HepG2 (cell line): ENCODE data around the gene SGK1. TPM values are rescaled to one million over a fixed set of nuclear protein-coding genes. Genes with fewer than 3 reads are reported as not detected.

ENCODE experiments used
- IKZF4 ChIP-seq: sonication (generic); formaldehyde crosslinking; IDR thresholded peaks from 2 replicates; pipeline ENCODE4 v1.5.1; 2020; ENCODE audit warnings: borderline replicate concordance, mild to moderate bottlenecking, low read depth, missing genetic modification reagents; ENCODE audit errors: not compliant biosample characterization
- KAT8 ChIP-seq: IDR thresholded peaks from 2 replicates; pipeline ENCODE4 v1.6.1; 2016; ENCODE audit warnings: missing genetic modification reagents, missing compliant biosample characterization
- PRMT3 ChIP-seq: sonication (generic); formaldehyde crosslinking; IDR thresholded peaks from 2 replicates; pipeline ENCODE4 v1.8.1; 2022; ENCODE audit warnings: low read depth, mild to moderate bottlenecking, moderate library complexity, missing genetic modification reagents, borderline replicate concordance
- RAD51 ChIP-seq: fragments of 450-650 bp; IDR thresholded peaks from 2 replicates; pipeline ENCODE4 v1.6.1; 2016; ENCODE audit warnings: borderline replicate concordance
- SSRP1 ChIP-seq: IDR thresholded peaks from 2 replicates; pipeline ENCODE4 v1.6.1; 2016; ENCODE audit warnings: control low read depth
- ZNF503 ChIP-seq: sonication (generic); formaldehyde crosslinking; IDR thresholded peaks from 2 replicates; pipeline ENCODE4 v1.4.0; 2020; ENCODE audit warnings: missing genetic modification reagents
- ZNF775 ChIP-seq: sonication (generic); formaldehyde crosslinking; IDR thresholded peaks from 2 replicates; pipeline ENCODE4 v1.4.0; 2020; ENCODE audit warnings: missing genetic modification reagents, mild to moderate bottlenecking, moderate library complexity, borderline replicate concordance
- polyA plus RNA-seq, 8 experiments: library from polyadenylated mRNA; depleted of rRNA in 3 of 8; stranded (reverse) in 7 of 8; unstranded in 1 of 8; fragments of >200 nt; fragmentation: Illumina TruSeq in 4 of 8; extraction: Trizol in 4 of 8; gene quantifications; 2 replicates each; pipeline versions ENCODE4 v1.2.1 to v1.2.3, GENCODE V29; 2011 to 2016; ENCODE audit warnings: low read depth in 4 of 8, missing spikeins in 1 of 8, mixed read lengths in 1 of 8; ENCODE audit not compliant: insufficient read depth in 1 of 8
- total RNA-seq, 5 experiments: library from RNA; depleted of rRNA; stranded (reverse); fragments of >200 nt; fragmentation: Illumina TruSeq; extraction: Trizol; gene quantifications; 2 replicates each; pipeline ENCODE4 v1.2.3, GENCODE V29; 2016; ENCODE audit warnings: low read depth in 1 of 5
- TF ChIP-seq, protein P1 (sequence below): sonication (generic); formaldehyde crosslinking; IDR thresholded peaks from 2 replicates; pipeline ENCODE4 v1.4.0; 2020; ENCODE audit warnings: missing genetic modification reagents, borderline replicate concordance
- TF ChIP-seq, protein P2 (sequence below): sonication (generic); formaldehyde crosslinking; IDR thresholded peaks from 2 replicates; pipeline ENCODE4 v1.4.0; 2020; ENCODE audit warnings: missing genetic modification reagents
- TF ChIP-seq, protein P3 (sequence below): IDR thresholded peaks from 2 replicates; pipeline ENCODE4 v1.6.1; 2012; ENCODE audit warnings: low read length, improper control_type of control experiment

Gene SGK1
- total and polyA plus RNA-seq, 2 of the 13 experiments (the other 11 are each of a cell fraction or from before 2014, with no cell fraction given) = 56.1 to 56.2 TPM

GRCh38 chr6:134198093-134198492 lies 119.8 kb downstream of the SGK1 start (continued):
- TF ChIP-seq ZNF775 (CRISPR knock-in tag) (no peak), SSRP1 (CRISPR knock-in tag) (peak; percentile 57; the same call in 1 of the 2 replicates), IKZF4 (no peak), KAT8 (peak; percentile 86), RAD51 (no peak), PRMT3 (CRISPR knock-in tag) (0 out of 2 replicates have a peak, but pooled peaks have one; percentile 37), ZNF503 (peak; percentile 93)
- TF ChIP-seq, protein P1, sequence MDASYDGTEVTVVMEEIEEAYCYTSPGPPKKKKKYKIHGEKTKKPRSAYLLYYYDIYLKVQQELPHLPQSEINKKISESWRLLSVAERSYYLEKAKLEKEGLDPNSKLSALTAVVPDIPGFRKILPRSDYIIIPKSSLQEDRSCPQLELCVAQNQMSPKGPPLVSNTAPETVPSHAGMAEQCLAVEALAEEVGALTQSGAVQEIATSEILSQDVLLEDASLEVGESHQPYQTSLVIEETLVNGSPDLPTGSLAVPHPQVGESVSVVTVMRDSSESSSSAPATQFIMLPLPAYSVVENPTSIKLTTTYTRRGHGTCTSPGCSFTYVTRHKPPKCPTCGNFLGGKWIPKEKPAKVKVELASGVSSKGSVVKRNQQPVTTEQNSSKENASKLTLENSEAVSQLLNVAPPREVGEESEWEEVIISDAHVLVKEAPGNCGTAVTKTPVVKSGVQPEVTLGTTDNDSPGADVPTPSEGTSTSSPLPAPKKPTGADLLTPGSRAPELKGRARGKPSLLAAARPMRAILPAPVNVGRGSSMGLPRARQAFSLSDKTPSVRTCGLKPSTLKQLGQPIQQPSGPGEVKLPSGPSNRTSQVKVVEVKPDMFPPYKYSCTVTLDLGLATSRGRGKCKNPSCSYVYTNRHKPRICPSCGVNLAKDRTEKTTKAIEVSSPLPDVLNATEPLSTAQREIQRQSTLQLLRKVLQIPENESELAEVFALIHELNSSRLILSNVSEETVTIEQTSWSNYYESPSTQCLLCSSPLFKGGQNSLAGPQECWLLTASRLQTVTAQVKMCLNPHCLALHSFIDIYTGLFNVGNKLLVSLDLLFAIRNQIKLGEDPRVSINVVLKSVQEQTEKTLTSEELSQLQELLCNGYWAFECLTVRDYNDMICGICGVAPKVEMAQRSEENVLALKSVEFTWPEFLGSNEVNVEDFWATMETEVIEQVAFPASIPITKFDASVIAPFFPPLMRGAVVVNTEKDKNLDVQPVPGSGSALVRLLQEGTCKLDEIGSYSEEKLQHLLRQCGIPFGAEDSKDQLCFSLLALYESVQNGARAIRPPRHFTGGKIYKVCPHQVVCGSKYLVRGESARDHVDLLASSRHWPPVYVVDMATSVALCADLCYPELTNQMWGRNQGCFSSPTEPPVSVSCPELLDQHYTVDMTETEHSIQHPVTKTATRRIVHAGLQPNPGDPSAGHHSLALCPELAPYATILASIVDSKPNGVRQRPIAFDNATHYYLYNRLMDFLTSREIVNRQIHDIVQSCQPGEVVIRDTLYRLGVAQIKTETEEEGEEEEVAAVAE (CRISPR knock-in tag) = peak; percentile 61; the same call in 1 of the 2 replicates
- TF ChIP-seq, protein P2, sequence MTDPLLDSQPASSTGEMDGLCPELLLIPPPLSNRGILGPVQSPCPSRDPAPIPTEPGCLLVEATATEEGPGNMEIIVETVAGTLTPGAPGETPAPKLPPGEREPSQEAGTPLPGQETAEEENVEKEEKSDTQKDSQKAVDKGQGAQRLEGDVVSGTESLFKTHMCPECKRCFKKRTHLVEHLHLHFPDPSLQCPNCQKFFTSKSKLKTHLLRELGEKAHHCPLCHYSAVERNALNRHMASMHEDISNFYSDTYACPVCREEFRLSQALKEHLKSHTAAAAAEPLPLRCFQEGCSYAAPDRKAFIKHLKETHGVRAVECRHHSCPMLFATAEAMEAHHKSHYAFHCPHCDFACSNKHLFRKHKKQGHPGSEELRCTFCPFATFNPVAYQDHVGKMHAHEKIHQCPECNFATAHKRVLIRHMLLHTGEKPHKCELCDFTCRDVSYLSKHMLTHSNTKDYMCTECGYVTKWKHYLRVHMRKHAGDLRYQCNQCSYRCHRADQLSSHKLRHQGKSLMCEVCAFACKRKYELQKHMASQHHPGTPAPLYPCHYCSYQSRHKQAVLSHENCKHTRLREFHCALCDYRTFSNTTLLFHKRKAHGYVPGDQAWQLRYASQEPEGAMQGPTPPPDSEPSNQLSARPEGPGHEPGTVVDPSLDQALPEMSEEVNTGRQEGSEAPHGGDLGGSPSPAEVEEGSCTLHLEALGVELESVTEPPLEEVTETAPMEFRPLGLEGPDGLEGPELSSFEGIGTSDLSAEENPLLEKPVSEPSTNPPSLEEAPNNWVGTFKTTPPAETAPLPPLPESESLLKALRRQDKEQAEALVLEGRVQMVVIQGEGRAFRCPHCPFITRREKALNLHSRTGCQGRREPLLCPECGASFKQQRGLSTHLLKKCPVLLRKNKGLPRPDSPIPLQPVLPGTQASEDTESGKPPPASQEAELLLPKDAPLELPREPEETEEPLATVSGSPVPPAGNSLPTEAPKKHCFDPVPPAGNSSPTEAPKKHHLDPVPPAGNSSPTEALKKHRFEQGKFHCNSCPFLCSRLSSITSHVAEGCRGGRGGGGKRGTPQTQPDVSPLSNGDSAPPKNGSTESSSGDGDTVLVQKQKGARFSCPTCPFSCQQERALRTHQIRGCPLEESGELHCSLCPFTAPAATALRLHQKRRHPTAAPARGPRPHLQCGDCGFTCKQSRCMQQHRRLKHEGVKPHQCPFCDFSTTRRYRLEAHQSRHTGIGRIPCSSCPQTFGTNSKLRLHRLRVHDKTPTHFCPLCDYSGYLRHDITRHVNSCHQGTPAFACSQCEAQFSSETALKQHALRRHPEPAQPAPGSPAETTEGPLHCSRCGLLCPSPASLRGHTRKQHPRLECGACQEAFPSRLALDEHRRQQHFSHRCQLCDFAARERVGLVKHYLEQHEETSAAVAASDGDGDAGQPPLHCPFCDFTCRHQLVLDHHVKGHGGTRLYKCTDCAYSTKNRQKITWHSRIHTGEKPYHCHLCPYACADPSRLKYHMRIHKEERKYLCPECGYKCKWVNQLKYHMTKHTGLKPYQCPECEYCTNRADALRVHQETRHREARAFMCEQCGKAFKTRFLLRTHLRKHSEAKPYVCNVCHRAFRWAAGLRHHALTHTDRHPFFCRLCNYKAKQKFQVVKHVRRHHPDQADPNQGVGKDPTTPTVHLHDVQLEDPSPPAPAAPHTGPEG (CRISPR knock-in tag) = peak; percentile 63; the same call in 1 of the 2 replicates
- TF ChIP-seq, protein P3, sequence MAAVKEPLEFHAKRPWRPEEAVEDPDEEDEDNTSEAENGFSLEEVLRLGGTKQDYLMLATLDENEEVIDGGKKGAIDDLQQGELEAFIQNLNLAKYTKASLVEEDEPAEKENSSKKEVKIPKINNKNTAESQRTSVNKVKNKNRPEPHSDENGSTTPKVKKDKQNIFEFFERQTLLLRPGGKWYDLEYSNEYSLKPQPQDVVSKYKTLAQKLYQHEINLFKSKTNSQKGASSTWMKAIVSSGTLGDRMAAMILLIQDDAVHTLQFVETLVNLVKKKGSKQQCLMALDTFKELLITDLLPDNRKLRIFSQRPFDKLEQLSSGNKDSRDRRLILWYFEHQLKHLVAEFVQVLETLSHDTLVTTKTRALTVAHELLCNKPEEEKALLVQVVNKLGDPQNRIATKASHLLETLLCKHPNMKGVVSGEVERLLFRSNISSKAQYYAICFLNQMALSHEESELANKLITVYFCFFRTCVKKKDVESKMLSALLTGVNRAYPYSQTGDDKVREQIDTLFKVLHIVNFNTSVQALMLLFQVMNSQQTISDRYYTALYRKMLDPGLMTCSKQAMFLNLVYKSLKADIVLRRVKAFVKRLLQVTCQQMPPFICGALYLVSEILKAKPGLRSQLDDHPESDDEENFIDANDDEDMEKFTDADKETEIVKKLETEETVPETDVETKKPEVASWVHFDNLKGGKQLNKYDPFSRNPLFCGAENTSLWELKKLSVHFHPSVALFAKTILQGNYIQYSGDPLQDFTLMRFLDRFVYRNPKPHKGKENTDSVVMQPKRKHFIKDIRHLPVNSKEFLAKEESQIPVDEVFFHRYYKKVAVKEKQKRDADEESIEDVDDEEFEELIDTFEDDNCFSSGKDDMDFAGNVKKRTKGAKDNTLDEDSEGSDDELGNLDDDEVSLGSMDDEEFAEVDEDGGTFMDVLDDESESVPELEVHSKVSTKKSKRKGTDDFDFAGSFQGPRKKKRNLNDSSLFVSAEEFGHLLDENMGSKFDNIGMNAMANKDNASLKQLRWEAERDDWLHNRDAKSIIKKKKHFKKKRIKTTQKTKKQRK = no peak
